WERI-Rb-1 (cell line): ENCODE results near the gene AFF3.

Experiments used
- DNase-seq: peaks from one replicate; pipeline ENCODE4 v3.0.0-alpha.2; 2020
- H3K27ac ChIP-seq: fragments of 250-450 bp; sonication (Bioruptor Pico); 2 replicates; pipeline ENCODE4 v1.5.1; 2020; ENCODE audit warnings: mild to moderate bottlenecking, moderate library complexity
- H3K27me3 ChIP-seq: fragments of 250-450 bp; sonication (Bioruptor Pico); 2 replicates; pipeline ENCODE4 v1.5.1; 2021; ENCODE audit warnings: mild to moderate bottlenecking, low read depth, moderate library complexity; ENCODE audit not compliant: insufficient read depth, severe bottlenecking
- H3K36me3 ChIP-seq: fragments of 250-450 bp; sonication (Bioruptor Pico); 2 replicates; pipeline ENCODE4 v1.5.1; 2020; ENCODE audit warnings: mild to moderate bottlenecking, moderate library complexity
- H3K4me3 ChIP-seq: 2 replicates; pipeline ENCODE4 v1.5.1; 2011; ENCODE audit warnings: low read depth, mild to moderate bottlenecking, control low read depth, low read length
- H3K9me3 ChIP-seq: fragments of 250-450 bp; sonication (Bioruptor Pico); 2 replicates; pipeline ENCODE4 v1.5.1; 2021; ENCODE audit warnings: mild to moderate bottlenecking, moderate library complexity; ENCODE audit not compliant: severe bottlenecking
- CTCF ChIP-seq: IDR thresholded peaks from 2 replicates; pipeline ENCODE4 v1.5.1; 2011; ENCODE audit warnings: low read depth, mild to moderate bottlenecking, control low read depth, inconsistent platforms, low read length

AFF3 gene

DNA sequence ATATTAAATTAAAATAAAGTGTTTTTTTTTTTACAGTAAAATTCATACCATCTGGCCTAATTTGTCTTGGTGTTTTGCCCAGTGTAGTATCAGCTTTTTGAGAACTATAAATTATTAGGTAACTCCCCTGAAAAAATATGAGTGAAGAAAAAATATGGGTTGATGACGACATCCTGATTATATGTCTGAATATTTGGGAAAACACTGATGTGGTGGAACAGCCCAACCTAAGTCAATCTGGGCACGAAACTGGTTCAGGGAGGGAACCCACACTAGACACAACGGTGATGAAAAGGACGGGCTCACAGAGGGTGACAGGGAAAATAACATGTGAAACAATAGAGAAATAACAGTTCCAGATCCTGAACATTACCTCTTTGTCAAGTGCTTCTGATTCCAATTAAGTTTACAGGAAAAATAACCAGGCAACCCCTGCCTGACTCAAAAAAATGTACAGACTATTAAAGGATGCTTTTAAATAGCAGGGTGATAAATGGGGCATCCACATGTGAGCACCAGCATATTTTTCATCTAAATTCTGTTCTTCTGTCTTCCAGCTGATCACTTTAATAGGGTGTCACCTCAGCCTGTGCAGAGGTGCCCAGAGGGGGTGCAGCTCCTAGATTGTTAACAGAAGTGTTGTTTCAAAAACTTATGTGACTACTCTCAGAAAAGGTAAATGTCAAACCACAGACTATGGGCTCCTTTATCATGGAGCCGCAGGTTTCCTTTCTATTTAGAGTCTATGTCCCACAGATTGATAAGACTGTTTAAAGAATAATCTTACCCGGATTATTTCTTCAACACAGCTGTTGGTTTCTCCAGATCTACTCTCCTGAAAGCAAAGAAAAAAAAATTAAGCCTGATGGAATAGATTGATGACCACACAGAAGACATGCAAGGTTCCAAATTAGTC, 305.4 kb downstream of the AFF3 start:
- no peaks in the 10 kb centered on the region for H3K9me3 ChIP-seq
- H3K27me3 ChIP-seq: no peaks in the 10 kb centered on the region
- no peaks in the 10 kb centered on the region for H3K36me3 ChIP-seq
- no peak overlapping the region for H3K4me3 ChIP-seq
- H3K27ac ChIP-seq: no peak overlapping the region
- TF ChIP-seq CTCF: no peak
- no peak for DNase-seq

GRCh38 chr2:99834426-99834825, 308.0 kb downstream of the AFF3 start:
- Histone ChIP-seq H3K27ac (no peak overlapping the region), H3K36me3 (no peaks in the 10 kb centered on the region), H3K4me3 (no peak overlapping the region), H3K9me3 (no peaks in the 10 kb centered on the region), H3K27me3 (no peaks in the 10 kb centered on the region)
- no peak for DNase-seq
- no peak for TF ChIP-seq CTCF

GRCh38 chr2:99833586-99834201, 308.7 kb downstream of the AFF3 start:
- H3K27ac ChIP-seq: no peak overlapping the region
- no peaks in the 10 kb centered on the region for H3K36me3 ChIP-seq
- H3K4me3 ChIP-seq: no peak overlapping the region
- DNase-seq: no peak
- TF ChIP-seq CTCF: no peak
- H3K27me3 ChIP-seq: no peaks in the 10 kb centered on the region
- H3K9me3 ChIP-seq: no peaks in the 10 kb centered on the region

DNA sequence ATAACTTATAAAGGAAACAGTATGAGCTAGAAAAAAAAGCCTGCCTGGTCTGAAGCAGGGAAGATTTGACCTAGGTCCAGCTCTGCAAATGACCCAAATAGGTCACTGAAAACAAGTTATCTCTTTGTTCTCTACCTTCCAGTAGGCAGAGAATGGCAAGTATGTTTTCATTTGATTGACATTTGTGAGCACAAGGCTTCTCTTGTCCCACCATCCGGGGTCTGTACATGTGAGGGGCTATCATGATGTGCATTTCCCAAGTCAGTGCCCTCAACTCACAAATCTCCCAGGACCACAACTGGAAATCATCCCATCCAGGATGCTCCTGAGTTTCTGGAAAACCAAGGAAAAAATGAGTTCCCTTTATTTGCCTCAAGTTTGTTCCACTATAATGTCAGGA, 309.5 kb downstream of the AFF3 start:
- no peak for TF ChIP-seq CTCF
- no peak for DNase-seq
- no peak overlapping the region for H3K27ac ChIP-seq
- H3K36me3 ChIP-seq: no peaks in the 10 kb centered on the region
- no peaks in the 10 kb centered on the region for H3K9me3 ChIP-seq
- no peak overlapping the region for H3K4me3 ChIP-seq
- no peaks in the 10 kb centered on the region for H3K27me3 ChIP-seq

DNA sequence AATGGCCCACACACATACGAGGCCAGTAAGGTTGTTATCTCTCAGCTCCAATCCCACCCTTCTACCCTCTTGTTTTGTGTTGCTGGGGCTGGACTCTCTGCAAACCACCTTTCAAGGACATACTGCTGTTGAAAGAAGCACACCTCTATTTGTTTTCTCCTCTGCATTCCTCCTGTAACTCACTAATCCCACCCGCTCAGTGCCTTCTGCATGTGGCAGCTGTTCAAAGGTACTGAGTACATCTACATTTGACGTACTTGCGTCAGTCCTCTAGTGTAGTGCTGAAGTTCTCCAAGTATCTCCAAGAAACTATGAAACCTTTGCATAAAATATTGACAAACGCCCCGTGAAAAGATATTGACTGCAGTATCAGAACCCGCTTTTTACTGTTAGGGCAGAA, 310.6 kb downstream of the AFF3 start:
- Histone ChIP-seq H3K36me3 (no peaks in the 10 kb centered on the region), H3K9me3 (no peaks in the 10 kb centered on the region), H3K27ac (no peak overlapping the region), H3K27me3 (no peaks in the 10 kb centered on the region), H3K4me3 (no peak overlapping the region)
- no peak for DNase-seq
- TF ChIP-seq CTCF: no peak
